Measurements from ENCODE around the gene GATB. TPM values are rescaled to one million over a fixed set of nuclear protein-coding genes. Genes with fewer than 3 reads are reported as not detected.

Gene GATB
- total RNA-seq, 1 experiment from 2014 or later, result 29.6 TPM

- Mint-ChIP-seq H3K4me3 (ENCODE audit: unreplicated experiment) (no peak overlapping the region), H3K27me3 (ENCODE audit: insufficient read depth, unreplicated experiment) (no peaks in the 10 kb centered on the region), H3K36me3 (ENCODE audit: insufficient read depth, unreplicated experiment) (peaks cover 15% of the 10 kb centered on the region), H3K4me1 (ENCODE audit: low read depth, unreplicated experiment) (no peaks in the 10 kb centered on the region), H3K9me3 (ENCODE audit: unreplicated experiment) (no peaks in the 10 kb centered on the region), H3K27ac (ENCODE audit: unreplicated experiment) (no peak overlapping the region)
- H3K36me3 ChIP-seq (ENCODE audit: control insufficient read depth, insufficient read depth, low read length), result no peaks in the 10 kb centered on the region
- intact Hi-C loops (cut with micrococcal nuclease; ENCODE audit: unreplicated experiment), result no loop called here
- TF ChIP-seq CTCF (IDR thresholded peaks at IDR 0.05; ENCODE audit: insufficient read depth in 1 of 2, low read depth in 1 of 2, low read length in 1 of 2, severe bottlenecking in 1 of 2, unreplicated experiment in 1 of 2), result no peak
- no peak overlapping the region for H3K4me3 ChIP-seq (ENCODE audit: low read depth, low read length)
- H3K27me3 ChIP-seq (replicated peaks; ENCODE audit: control insufficient read depth, insufficient read depth, low read length), result no peaks in the 10 kb centered on the region
- BruUV-seq (replicated peaks), result no TSS peak
- DNase-seq, result no peak
- POLR2A ChIA-PET, result no interaction called here
- no peaks in the 10 kb centered on the region for H3K4me1 ChIP-seq
- H3K9me3 ChIP-seq, result no peaks in the 10 kb centered on the region
- CTCF ChIA-PET, result no interaction called here
Measured at GRCh38 chr4:151670843-151671242, 90.0 kb downstream of the GATB start.

- H3K9me3 Mint-ChIP-seq (ENCODE audit: unreplicated experiment), result no peaks in the 10 kb centered on the region
- no peak for DNase-seq
- no peak overlapping the region for H3K4me3 ChIP-seq (ENCODE audit: low read depth, low read length)
- no peaks in the 10 kb centered on the region for H3K4me1 ChIP-seq
- no peaks in the 10 kb centered on the region for H3K36me3 ChIP-seq (ENCODE audit: control insufficient read depth, insufficient read depth, low read length)
- ChIA-PET CTCF (no interaction called here), POLR2A (no interaction called here)
- intact Hi-C loops (cut with micrococcal nuclease; ENCODE audit: unreplicated experiment), result no loop called here
- peaks cover 15% of the 10 kb centered on the region for H3K36me3 Mint-ChIP-seq (ENCODE audit: insufficient read depth, unreplicated experiment)
- no TSS peak for BruUV-seq (replicated peaks)
- H3K4me1 Mint-ChIP-seq (ENCODE audit: low read depth, unreplicated experiment), result no peaks in the 10 kb centered on the region
- H3K27ac Mint-ChIP-seq (ENCODE audit: unreplicated experiment), result no peak overlapping the region
- no peak for TF ChIP-seq CTCF (IDR thresholded peaks at IDR 0.05; ENCODE audit: insufficient read depth in 1 of 2, low read depth in 1 of 2, low read length in 1 of 2, severe bottlenecking in 1 of 2, unreplicated experiment in 1 of 2)
- H3K9me3 ChIP-seq, result no peaks in the 10 kb centered on the region
- no peak overlapping the region for H3K4me3 Mint-ChIP-seq (ENCODE audit: unreplicated experiment)
- H3K27me3 Mint-ChIP-seq (ENCODE audit: insufficient read depth, unreplicated experiment), result no peaks in the 10 kb centered on the region
- H3K27me3 ChIP-seq (replicated peaks; ENCODE audit: control insufficient read depth, insufficient read depth, low read length), result no peaks in the 10 kb centered on the region
Measured at GRCh38 chr4:151669990-151670389, 90.8 kb downstream of the GATB start.

- no peak overlapping the region for H3K27ac Mint-ChIP-seq (ENCODE audit: unreplicated experiment)
- intact Hi-C loops (cut with micrococcal nuclease; ENCODE audit: unreplicated experiment), result no loop called here
- peaks cover 15% of the 10 kb centered on the region for H3K36me3 Mint-ChIP-seq (ENCODE audit: insufficient read depth, unreplicated experiment)
- DNase-seq, result no peak
- Histone ChIP-seq H3K9me3 (no peaks in the 10 kb centered on the region), H3K27me3 (replicated peaks; ENCODE audit: control insufficient read depth, insufficient read depth, low read length) (no peaks in the 10 kb centered on the region), H3K4me1 (no peaks in the 10 kb centered on the region), H3K4me3 (ENCODE audit: low read depth, low read length) (no peak overlapping the region), H3K36me3 (ENCODE audit: control insufficient read depth, insufficient read depth, low read length) (no peaks in the 10 kb centered on the region)
- no peaks in the 10 kb centered on the region for H3K27me3 Mint-ChIP-seq (ENCODE audit: insufficient read depth, unreplicated experiment)
- H3K4me3 Mint-ChIP-seq (ENCODE audit: unreplicated experiment), result no peak overlapping the region
- BruUV-seq (replicated peaks), result no TSS peak
- H3K9me3 Mint-ChIP-seq (ENCODE audit: unreplicated experiment), result no peaks in the 10 kb centered on the region
- ChIA-PET POLR2A (no interaction called here), CTCF (no interaction called here)
- no peak for TF ChIP-seq CTCF (IDR thresholded peaks at IDR 0.05; ENCODE audit: insufficient read depth in 1 of 2, low read depth in 1 of 2, low read length in 1 of 2, severe bottlenecking in 1 of 2, unreplicated experiment in 1 of 2)
- no peaks in the 10 kb centered on the region for H3K4me1 Mint-ChIP-seq (ENCODE audit: low read depth, unreplicated experiment)
Measured at GRCh38 chr4:151668689-151669402, 92.0 kb downstream of the GATB start.
